ENCODE results near the gene PNPLA2.

PNPLA2 gene

GRCh38 chr11:831118-831864 lies 12.6 kb downstream of the PNPLA2 start:
- DNase-seq (ENCODE audit: low read depth): no peak

GRCh38 chr11:831961-832528 lies 13.3 kb downstream of the PNPLA2 start:
- DNase-seq (ENCODE audit: low read depth): no peak

GRCh38 chr11:832529-833113 lies 13.9 kb downstream of the PNPLA2 start, which contains the start of gene CD151:
TSS of gene CD151 (plus strand) at chr11:832952. CDS start at chr11:836070, 3,118 bp downstream.
- DNase-seq (ENCODE audit: low read depth): no peak

GRCh38 chr11:833114-833791 lies 14.5 kb downstream of the PNPLA2 start:
- no peak for DNase-seq (ENCODE audit: low read depth)

- no peak for DNase-seq (ENCODE audit: low read depth)
Measured at GRCh38 chr11:833849-834311, 15.2 kb downstream of the PNPLA2 start.

- DNase-seq (ENCODE audit: low read depth): no peak
Measured at GRCh38 chr11:834371-835316, 15.9 kb downstream of the PNPLA2 start.

- no peak for DNase-seq (ENCODE audit: low read depth)
Measured at GRCh38 chr11:836274-836673, 17.6 kb downstream of the PNPLA2 start.

GRCh38 chr11:836700-837099 lies 18.0 kb downstream of the PNPLA2 start:
- no peak for DNase-seq (ENCODE audit: low read depth)

GRCh38 chr11:837189-837989 lies 18.7 kb downstream of the PNPLA2 start:
- no peak for DNase-seq (ENCODE audit: low read depth)

GRCh38 chr11:837990-838307 lies 19.2 kb downstream of the PNPLA2 start:
- DNase-seq (ENCODE audit: low read depth): no peak

- no peak for DNase-seq (ENCODE audit: low read depth)
Measured at GRCh38 chr11:838441-839279, 19.9 kb downstream of the PNPLA2 start.

GRCh38 chr11:839280-839623 lies 20.5 kb downstream of the PNPLA2 start:
- no peak for DNase-seq (ENCODE audit: low read depth)

GRCh38 chr11:839875-840617 lies 21.3 kb downstream of the PNPLA2 start:
- no peak for DNase-seq (ENCODE audit: low read depth)

GRCh38 chr11:841981-842369 lies 23.3 kb downstream of the PNPLA2 start:
- no peak for DNase-seq (ENCODE audit: low read depth)

- peak; percentile 81 for DNase-seq (ENCODE audit: low read depth)
Measured at GRCh38 chr11:842370-843002, 23.8 kb downstream of the PNPLA2 start, which contains the start of the genes POLR2L and TSPAN4. TSS of gene POLR2L (minus strand) at chr11:842529. CDS start at chr11:842508, 21 bp downstream. TSS of gene TSPAN4 (plus strand) at chr11:842852. CDS start at chr11:850305, 7,453 bp downstream.

GRCh38 chr11:843086-843734 lies 24.5 kb downstream of the PNPLA2 start:
- no peak for DNase-seq (ENCODE audit: low read depth)

- no peak for DNase-seq (ENCODE audit: low read depth)
Measured at GRCh38 chr11:843818-844692, 25.3 kb downstream of the PNPLA2 start.
